K562 (cell line): Measurements from ENCODE around the gene NEUROD4. TPM values are rescaled to one million over a fixed set of nuclear protein-coding genes. Genes with fewer than 3 reads are reported as not detected.

Experiments
- ATAC-seq: fragments of 200-7000 bp; cut with Tn5 transposase; 3 replicates; pipeline ENCODE4 v1.9.1; 2020; ENCODE audit warnings: moderate library complexity
- BruUV-seq: library from RNA; stranded (reverse); fragments of 400-500 nt; replicated peaks from 2 replicates; lab custom pipeline; 2021; lab: Mats Ljungman, UMichigan
- CTCF ChIA-PET: fragments of 300-600 bp; formaldehyde crosslinking; extraction: SDS; loops from one replicate; lab custom pipeline; 2021; ENCODE audit warnings: low intra/inter-chr PET ratio; lab: Yijun Ruan, JAX
- POLR2A ChIA-PET: fragments of 300-600, 350-650 bp; sonication (Branson Sonifier 250); formaldehyde crosslinking; extraction: SDS; loops from one replicate; lab custom pipeline; 2021; ENCODE audit warnings: antibody characterized with exemption, inconsistent platforms; lab: Yijun Ruan, JAX
- DNase-seq, 4 experiments: peaks; one replicate each; pipeline versions ENCODE4 v3.0.0 to v3.0.0-alpha.2; 2011 to 2018; ENCODE audit warnings: low spot score in 3 of 4, mixed read lengths in 3 of 4; ENCODE audit errors: extremely low read depth in 1 of 4
- FAIRE-seq: peaks from 2 replicates; lab custom pipeline; 2011; peaks lifted over from hg19 to GRCh38; lab: Jason Lieb, UNC
- H2AFZ ChIP-seq: 2 replicates; pipeline ENCODE4 v1.6.0; 2011; ENCODE audit warnings: low read depth, low read length, control low read depth, inconsistent platforms
- H3K27ac ChIP-seq: fragments of 200-600 bp; 3 replicates; pipeline ENCODE4 v1.8.0; 2011; ENCODE audit warnings: low read depth, mild to moderate bottlenecking, control low read depth, inconsistent platforms, low read length, moderate library complexity, mixed read lengths; ENCODE audit errors: extremely low read depth
- H3K27me3 ChIP-seq, 2 experiments: fragments of 300-600 bp in 1 of 2; 2 replicates in 1 of 2; 3 replicates in 1 of 2; pipeline versions ENCODE4 v1.6.0 to v1.8.0; 2011; ENCODE audit warnings: inconsistent platforms in 2 of 2, low read length in 2 of 2, mild to moderate bottlenecking in 1 of 2, mixed read lengths in 1 of 2, moderate library complexity in 1 of 2; ENCODE audit not compliant: control insufficient read depth in 2 of 2, insufficient read depth in 2 of 2
- H3K36me3 ChIP-seq: fragments of 300-600 bp; 3 replicates; pipeline ENCODE4 v1.8.0; 2011; ENCODE audit warnings: mild to moderate bottlenecking, low read length, inconsistent platforms; ENCODE audit not compliant: control insufficient read depth, insufficient read depth
- H3K4me1 ChIP-seq, 2 experiments: fragments of 200-600 bp in 1 of 2; replicated peaks in 1 of 2; 2 replicates in 1 of 2; 3 replicates in 1 of 2; pipeline versions ENCODE4 v1.5.1 to v1.8.0; 2011; ENCODE audit warnings: inconsistent platforms in 2 of 2, low read length in 2 of 2, mild to moderate bottlenecking in 1 of 2, mixed read lengths in 1 of 2, moderate library complexity in 1 of 2; ENCODE audit not compliant: control insufficient read depth in 2 of 2, insufficient read depth in 2 of 2
- H3K4me2 ChIP-seq: 2 replicates; pipeline ENCODE4 v1.6.1; 2011; ENCODE audit warnings: low read length, control low read depth, inconsistent platforms, mixed read lengths; ENCODE audit not compliant: insufficient read depth
- H3K4me3 ChIP-seq: fragments of 200-600 bp; sonication (generic), shearing (Covaris generic); 2 replicates; pipeline ENCODE4 v1.5.1; 2016; ENCODE audit warnings: control low read depth, inconsistent platforms
- H3K79me2 ChIP-seq: fragments of 200-600 bp; 3 replicates; pipeline ENCODE4 v1.8.0; 2011; ENCODE audit warnings: low read length, inconsistent platforms; ENCODE audit not compliant: control insufficient read depth, insufficient read depth
- H3K9ac ChIP-seq, 2 experiments: 2 replicates each; pipeline versions ENCODE4 v1.6.0 to v1.6.1; 2011; ENCODE audit warnings: low read depth in 2 of 2, low read length in 2 of 2, control low read depth in 1 of 2, inconsistent platforms in 1 of 2, mild to moderate bottlenecking in 1 of 2, mixed read lengths in 1 of 2; ENCODE audit not compliant: insufficient read depth in 1 of 2
- H3K9me1 ChIP-seq: one replicate; pipeline ENCODE4 v1.6.0; 2011; ENCODE audit warnings: inconsistent platforms, mild to moderate bottlenecking, low read length, moderate library complexity; ENCODE audit not compliant: control insufficient read depth, insufficient read depth
- H3K9me3 ChIP-seq: replicated peaks from 2 replicates; pipeline ENCODE4 v1.5.1; 2011; ENCODE audit warnings: low read depth, low read length, inconsistent platforms; ENCODE audit not compliant: control insufficient read depth, insufficient read depth
- H4K20me1 ChIP-seq: replicated peaks from 2 replicates; pipeline ENCODE4 v1.6.1; 2011; ENCODE audit warnings: low read length, inconsistent platforms, mixed read lengths; ENCODE audit not compliant: control insufficient read depth, insufficient read depth
- MYC ChIP-seq, 2 experiments: fragments of 250-450 bp in 1 of 2; sonication (Bioruptor Pico) in 1 of 2; IDR thresholded peaks; 2 replicates each; pipeline versions ENCODE4 v1.5.1 to v1.6.1; 2012 to 2021; ENCODE audit warnings: low read depth in 2 of 2, borderline replicate concordance in 1 of 2, improper control_type of control experiment in 1 of 2, low read length in 1 of 2, mild to moderate bottlenecking in 1 of 2, moderate library complexity in 1 of 2
- POLR3G ChIP-seq: IDR thresholded peaks from 2 replicates; pipeline ENCODE4 v1.6.1; 2011; ENCODE audit not compliant: insufficient read length, insufficient replicate concordance; ENCODE audit errors: extremely low read depth
- ZNF121 ChIP-seq: sonication (generic); formaldehyde crosslinking; conservative IDR thresholded peaks from 2 replicates; pipeline ENCODE4 v1.8.0; 2022; ENCODE audit warnings: missing genetic modification reagents
- ZNF318 ChIP-seq, 2 experiments: fragments of 450-650 bp; IDR thresholded peaks; 2 replicates each; pipeline ENCODE4 v1.6.1; 2016; ENCODE audit warnings: mild to moderate bottlenecking in 2 of 2, borderline replicate concordance in 1 of 2, low read depth in 1 of 2, moderate library complexity in 1 of 2
- WGBS: fragments of 100-300 bp; shearing (Covaris generic); methylation state at CpG from one replicate; pipeline ENCODE4 v1.1.6; 2016; ENCODE audit warnings: low coverage, mixed read lengths; ENCODE audit not compliant: insufficient coverage; ENCODE audit errors: missing lambda C conversion rate; 5-methylcytosine and 5-hydroxymethylcytosine counted together
- in situ Hi-C: fragments of 300-500 bp; cut with MboI; formaldehyde crosslinking; loops from 4 replicates; pipeline ENCODE4 v1.15.0; 2018; ENCODE audit warnings: inconsistent platforms, mixed read lengths
- intact Hi-C: fragments of 100-400 bp; cut with micrococcal nuclease; formaldehyde crosslinking; loops from 2 replicates; pipeline ENCODE4 v1.14.2; 2022
- polyA plus RNA-seq, 8 experiments: library from polyadenylated mRNA; depleted of rRNA in 4 of 8; stranded (reverse) in 5 of 8; unstranded in 3 of 8; fragments of >200 nt; fragmentation: Nextera tagmentation in 2 of 8; fragmentation: Illumina TruSeq in 1 of 8; extraction: Ambion mirVana in 2 of 8; extraction: Trizol in 1 of 8; gene quantifications; 2 replicates each; pipeline versions ENCODE4 v1.2.1 to v1.2.3, GENCODE V29; 2011 to 2014; ENCODE audit warnings: inconsistent platforms in 1 of 8, missing spikeins in 1 of 8
- total RNA-seq, 7 experiments: library from RNA; depleted of rRNA in 6 of 7; stranded (reverse); fragments of >200 nt in 6 of 7; fragmentation: Illumina TruSeq in 2 of 7; extraction: Trizol in 2 of 7; gene quantifications; 2 replicates each; pipeline versions ENCODE4 v1.2.1 to v1.2.3, GENCODE V29; 2011 to 2021; ENCODE audit warnings: low replicate concordance in 1 of 7

Gene NEUROD4
- total and polyA plus RNA-seq, 9 of the 15 experiments (the other 6 are each of a cell fraction or from before 2014, with no cell fraction given): not detected

GRCh38 chr12:55008944-55009585, 10.7 kb upstream of the NEUROD4 start:
- intact Hi-C loops: no loop called here
- H3K9me1 ChIP-seq: no peaks in the 10 kb centered on the region
- ATAC-seq: no peak
- no peak overlapping the region for H2AFZ ChIP-seq
- no peaks in the 10 kb centered on the region for H4K20me1 ChIP-seq
- TF ChIP-seq ZNF121 (no peak), MYC (IDR thresholded peaks at IDR 0.05; ENCODE audit: low read depth, low read length) (no peak), MYC (CRISPR knock-in tag; IDR thresholded peaks at IDR 0.05; ENCODE audit: borderline replicate concordance, low read depth) (no peak)
- TF ChIP-seq, all 486 proteins: peak for 0
- Histone ChIP-seq H3K36me3 (no peaks in the 10 kb centered on the region), H3K4me2 (no peak overlapping the region), H3K4me1 (no peaks in the 10 kb centered on the region), H3K9me3 (no peaks in the 10 kb centered on the region), H3K27ac (no peak overlapping the region), H3K9ac (no peak overlapping the region), H3K27me3 (peaks cover 0 to 3% of the 10 kb centered on the region in 2 experiments; a peak in 3 of 5 replicates), H3K4me3 (no peak overlapping the region), H3K79me2 (no peaks in the 10 kb centered on the region)
- no peak for DNase-seq
- no TSS peak for BruUV-seq
- POLR2A ChIA-PET: no interaction called here
- 1% methylated on average over 5 of the region's 6 CpGs for WGBS
- CTCF ChIA-PET: interaction anchor here (0.8 kb wide), 1 partner anchor 64 kb away, joined by 3 read pairs; no protein-coding TSS in a partner anchor
- no peak for FAIRE-seq
- in situ Hi-C loops: no loop called here

GRCh38 chr12:55017416-55017925, 2.3 kb upstream of the NEUROD4 start:
- H3K9me1 ChIP-seq: no peaks in the 10 kb centered on the region
- ChIA-PET POLR2A (no interaction called here), CTCF (no interaction called here)
- no peaks in the 10 kb centered on the region for H3K79me2 ChIP-seq
- H4K20me1 ChIP-seq: no peaks in the 10 kb centered on the region
- no peak overlapping the region for H3K4me3 ChIP-seq
- peaks cover 0 to 7% of the 10 kb centered on the region in 2 experiments; a peak in 2 of 5 replicates for H3K27me3 ChIP-seq
- 0% methylated on average over 3 of the region's 3 CpGs for WGBS
- FAIRE-seq (no peak), DNase-seq (no peak), ATAC-seq (no peak)
- no peak overlapping the region for H2AFZ ChIP-seq
- no peak overlapping the region for H3K9ac ChIP-seq
- no peaks in the 10 kb centered on the region for H3K9me3 ChIP-seq
- no peak overlapping the region for H3K4me2 ChIP-seq
- no peak overlapping the region for H3K27ac ChIP-seq
- no peaks in the 10 kb centered on the region for H3K36me3 ChIP-seq
- intact Hi-C loops: no loop called here
- no peaks in the 10 kb centered on the region; a peak in 1 of 5 replicates for H3K4me1 ChIP-seq
- in situ Hi-C loops: no loop called here
- no TSS peak for BruUV-seq
- TF ChIP-seq ZNF318 (IDR thresholded peaks at IDR 0.05; ENCODE audit: borderline replicate concordance in 1 of 2, low read depth in 1 of 2) (no peak), POLR3G (no peak)
